GM19455 (cell line): ENCODE data around the gene CLCA1.

ENCODE experiments used
- ATAC-seq: cut with Tn5 transposase; IDR thresholded peaks from one replicate; pipeline ENCODE4 v1.9.1; 2021; ENCODE audit not compliant: unreplicated experiment

CLCA1 gene

GRCh38 chr1:86548839-86549238, 80.1 kb downstream of the CLCA1 start:
- ATAC-seq, result no peak
